ENCODE results near the gene PPARD. TPM values are rescaled to one million over a fixed set of nuclear protein-coding genes. Genes with fewer than 3 reads are reported as not detected.

Gene PPARD
- total and polyA plus RNA-seq, 2 donors (not counting 1 experiment from before 2014, with no cell fraction given), result 14.8 to 16.3 TPM

DNA sequence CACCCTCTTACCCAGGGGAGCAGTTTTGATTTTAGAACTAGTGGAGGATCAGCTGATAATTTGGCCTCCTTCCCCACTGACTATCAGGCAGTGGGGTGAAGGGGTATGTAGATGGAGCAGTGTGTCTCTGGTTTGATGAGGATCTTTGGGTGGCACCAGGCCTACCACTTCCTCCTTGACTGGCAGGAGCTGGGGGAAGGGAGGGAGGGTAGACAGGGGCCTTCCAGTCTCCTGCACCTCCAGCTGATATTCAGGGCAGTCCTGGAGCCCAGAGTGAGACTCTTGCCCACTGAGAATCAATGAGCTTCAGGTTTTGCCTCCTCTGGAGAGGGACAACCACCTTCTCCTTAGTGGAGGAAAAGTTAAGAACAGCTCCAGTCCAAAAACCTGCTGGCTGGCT is 41.5 kb upstream of the PPARD start:
- no peak overlapping the region for H3K27ac ChIP-seq (ENCODE audit: insufficient read depth, low read length)
- no peak overlapping the region for H2AFZ ChIP-seq (ENCODE audit: low read length)
- peaks cover 2% of the 10 kb centered on the region for H3K4me1 ChIP-seq (ENCODE audit: control insufficient read depth, extremely low read depth, insufficient read depth, low read length)
- TF ChIP-seq, protein P1, sequence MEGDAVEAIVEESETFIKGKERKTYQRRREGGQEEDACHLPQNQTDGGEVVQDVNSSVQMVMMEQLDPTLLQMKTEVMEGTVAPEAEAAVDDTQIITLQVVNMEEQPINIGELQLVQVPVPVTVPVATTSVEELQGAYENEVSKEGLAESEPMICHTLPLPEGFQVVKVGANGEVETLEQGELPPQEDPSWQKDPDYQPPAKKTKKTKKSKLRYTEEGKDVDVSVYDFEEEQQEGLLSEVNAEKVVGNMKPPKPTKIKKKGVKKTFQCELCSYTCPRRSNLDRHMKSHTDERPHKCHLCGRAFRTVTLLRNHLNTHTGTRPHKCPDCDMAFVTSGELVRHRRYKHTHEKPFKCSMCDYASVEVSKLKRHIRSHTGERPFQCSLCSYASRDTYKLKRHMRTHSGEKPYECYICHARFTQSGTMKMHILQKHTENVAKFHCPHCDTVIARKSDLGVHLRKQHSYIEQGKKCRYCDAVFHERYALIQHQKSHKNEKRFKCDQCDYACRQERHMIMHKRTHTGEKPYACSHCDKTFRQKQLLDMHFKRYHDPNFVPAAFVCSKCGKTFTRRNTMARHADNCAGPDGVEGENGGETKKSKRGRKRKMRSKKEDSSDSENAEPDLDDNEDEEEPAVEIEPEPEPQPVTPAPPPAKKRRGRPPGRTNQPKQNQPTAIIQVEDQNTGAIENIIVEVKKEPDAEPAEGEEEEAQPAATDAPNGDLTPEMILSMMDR (conservative IDR thresholded peaks at IDR 0.05 in 1 of 2, IDR thresholded peaks at IDR 0.05 in 1 of 2; ENCODE audit: low read depth in 1 of 2, low read length in 2 of 2), result no peak
- TF ChIP-seq EZH2 (IDR thresholded peaks at IDR 0.05; ENCODE audit: low read length, missing control alignments), result no peak
- no peaks in the 10 kb centered on the region for H4K20me1 ChIP-seq (ENCODE audit: control insufficient read depth, extremely low read depth, insufficient read depth, low read length)
- no peaks in the 10 kb centered on the region for H3K9me3 ChIP-seq (ENCODE audit: control insufficient read depth, insufficient read depth, low read depth, low read length)
- DNase-seq (ENCODE audit: low read depth in 2 of 2), result no peak
- H3K4me3 ChIP-seq (replicated peaks in 1 of 4; ENCODE audit: control extremely low read depth in 1 of 4, insufficient read depth in 1 of 4, low read depth in 3 of 4, low read length in 4 of 4), result no peak overlapping the region
- H3K4me2 ChIP-seq (ENCODE audit: extremely low read depth, insufficient read depth, low read length), result no peak overlapping the region
- no peak overlapping the region for H3K9ac ChIP-seq (ENCODE audit: insufficient read depth, low read length)
- H3K27me3 ChIP-seq (ENCODE audit: control insufficient read depth, insufficient read depth, low read length), result no peaks in the 10 kb centered on the region
- no peaks in the 10 kb centered on the region for H3K79me2 ChIP-seq (ENCODE audit: control insufficient read depth, insufficient read depth, low read length)
- H3K36me3 ChIP-seq (ENCODE audit: control insufficient read depth, insufficient read depth, low read length), result peaks cover 2% of the 10 kb centered on the region

DNA sequence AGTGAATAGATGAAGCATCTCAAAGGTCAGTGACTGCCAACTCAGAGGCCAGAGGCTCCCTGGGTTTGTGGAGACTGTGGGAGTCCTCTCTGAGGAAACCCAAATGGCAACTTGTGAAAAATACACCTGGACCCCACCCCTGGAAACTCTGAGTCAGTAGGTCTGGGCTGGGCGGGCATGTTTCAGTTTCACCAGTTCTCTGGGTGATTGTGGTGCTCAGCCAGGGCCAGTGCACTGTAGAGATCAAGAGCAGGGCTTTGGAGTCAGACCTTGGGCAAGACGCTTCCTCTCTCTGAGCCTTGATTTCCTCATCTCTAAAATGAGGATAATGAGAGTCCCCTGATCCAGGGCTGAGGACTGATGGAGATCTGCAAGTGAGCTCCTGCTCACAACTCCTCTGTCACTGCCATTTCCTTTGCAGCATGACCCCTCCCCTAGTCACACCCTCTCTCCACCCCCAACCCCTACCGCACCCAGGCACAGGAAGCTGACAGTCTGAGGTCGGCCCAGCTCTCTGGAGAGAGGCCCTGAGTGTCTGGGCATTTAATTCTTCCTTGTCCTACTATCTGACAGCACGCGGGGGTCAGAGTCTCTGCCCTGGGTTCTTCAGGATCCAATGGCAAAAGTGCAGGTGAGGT is 39.6 kb upstream of the PPARD start:
- H3K27me3 ChIP-seq (ENCODE audit: control insufficient read depth, insufficient read depth, low read length), result no peaks in the 10 kb centered on the region
- no peaks in the 10 kb centered on the region for H3K4me1 ChIP-seq (ENCODE audit: control insufficient read depth, extremely low read depth, insufficient read depth, low read length)
- TF ChIP-seq EZH2 (IDR thresholded peaks at IDR 0.05; ENCODE audit: low read length, missing control alignments), result no peak
- TF ChIP-seq, protein P1 (conservative IDR thresholded peaks at IDR 0.05 in 1 of 2, IDR thresholded peaks at IDR 0.05 in 1 of 2; ENCODE audit: low read depth in 1 of 2, low read length in 2 of 2), result no peak
- H3K9me3 ChIP-seq (ENCODE audit: control insufficient read depth, insufficient read depth, low read depth, low read length), result no peaks in the 10 kb centered on the region
- H3K9ac ChIP-seq (ENCODE audit: insufficient read depth, low read length), result no peak overlapping the region
- H4K20me1 ChIP-seq (ENCODE audit: control insufficient read depth, extremely low read depth, insufficient read depth, low read length), result no peaks in the 10 kb centered on the region
- no peaks in the 10 kb centered on the region for H3K79me2 ChIP-seq (ENCODE audit: control insufficient read depth, insufficient read depth, low read length)
- no peak overlapping the region for H3K4me2 ChIP-seq (ENCODE audit: extremely low read depth, insufficient read depth, low read length)
- DNase-seq (ENCODE audit: low read depth in 2 of 2), result peak; percentile 12
- no peak overlapping the region for H3K4me3 ChIP-seq (replicated peaks in 1 of 4; ENCODE audit: control extremely low read depth in 1 of 4, insufficient read depth in 1 of 4, low read depth in 3 of 4, low read length in 4 of 4)
- peaks cover 2% of the 10 kb centered on the region for H3K36me3 ChIP-seq (ENCODE audit: control insufficient read depth, insufficient read depth, low read length)
- H3K27ac ChIP-seq (ENCODE audit: insufficient read depth, low read length), result no peak overlapping the region
- H2AFZ ChIP-seq (ENCODE audit: low read length), result no peak overlapping the region

DNA sequence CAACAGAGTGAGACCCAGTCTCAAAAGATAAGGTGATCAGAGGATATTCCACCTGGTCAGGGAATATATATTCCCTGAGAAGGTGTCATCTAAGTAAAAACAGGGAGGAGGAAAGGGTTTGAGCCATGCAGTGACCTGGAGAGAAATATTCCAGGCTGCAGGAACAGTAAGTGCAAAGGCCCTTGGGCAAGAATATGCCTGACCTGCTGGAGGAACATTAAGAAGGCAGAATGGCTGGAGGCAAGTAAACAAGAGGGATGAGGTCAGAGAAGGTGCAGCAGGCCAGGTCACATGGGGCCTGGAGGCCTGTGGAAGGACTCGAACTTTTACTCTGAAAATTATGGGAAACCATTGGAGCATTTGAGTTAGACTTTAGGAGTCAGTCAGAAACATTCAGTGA is 38.1 kb upstream of the PPARD start:
- Histone ChIP-seq H3K27me3 (ENCODE audit: control insufficient read depth, insufficient read depth, low read length) (peaks cover 2% of the 10 kb centered on the region), H3K4me2 (ENCODE audit: extremely low read depth, insufficient read depth, low read length) (no peak overlapping the region), H3K9me3 (ENCODE audit: control insufficient read depth, insufficient read depth, low read depth, low read length) (no peaks in the 10 kb centered on the region), H4K20me1 (ENCODE audit: control insufficient read depth, extremely low read depth, insufficient read depth, low read length) (no peaks in the 10 kb centered on the region), H3K4me3 (replicated peaks in 1 of 4; ENCODE audit: control extremely low read depth in 1 of 4, insufficient read depth in 1 of 4, low read depth in 3 of 4, low read length in 4 of 4) (no peak overlapping the region), H3K79me2 (ENCODE audit: control insufficient read depth, insufficient read depth, low read length) (no peaks in the 10 kb centered on the region), H3K9ac (ENCODE audit: insufficient read depth, low read length) (no peak overlapping the region), H3K27ac (ENCODE audit: insufficient read depth, low read length) (no peak overlapping the region), H2AFZ (ENCODE audit: low read length) (no peak overlapping the region), H3K4me1 (ENCODE audit: control insufficient read depth, extremely low read depth, insufficient read depth, low read length) (no peaks in the 10 kb centered on the region), H3K36me3 (ENCODE audit: control insufficient read depth, insufficient read depth, low read length) (no peaks in the 10 kb centered on the region)
- DNase-seq (ENCODE audit: low read depth in 2 of 2), result no peak
- TF ChIP-seq EZH2 (IDR thresholded peaks at IDR 0.05; ENCODE audit: low read length, missing control alignments), result no peak
- TF ChIP-seq, protein P1 (conservative IDR thresholded peaks at IDR 0.05 in 1 of 2, IDR thresholded peaks at IDR 0.05 in 1 of 2; ENCODE audit: low read depth in 1 of 2, low read length in 2 of 2), result no peak
